Right ventricle myocardium inferior (tissue), 1 donor: ENCODE measurements around the gene CHAD. TPM values are rescaled to one million over a fixed set of nuclear protein-coding genes. Genes with fewer than 3 reads are reported as not detected.

Source experiments
- ATAC-seq: fragments of 200-7000 bp; cut with Tn5 transposase; one replicate; pipeline ENCODE4 v1.9.1; 2020; ENCODE audit warnings: mild to moderate bottlenecking, moderate library complexity
- DNase-seq: peaks from one replicate; pipeline ENCODE4 v3.0.0; 2021; ENCODE audit errors: missing footprints
- intact Hi-C: fragments of 100-400 bp; cut with DNase I; formaldehyde crosslinking; loops from one replicate; pipeline ENCODE4 v1.11.0; 2022
- long read RNA-seq: library from polyadenylated mRNA; unstranded; transcript quantifications from one replicate; pipeline ENCODE4 v2.0.0, GENCODE V29; 2021
- total RNA-seq: library from RNA; stranded (reverse); fragmentation: NEBNext Ultra II Directional; extraction: Animal tissue kit (Norgen Biotek cat#: 25700); gene quantifications from one replicate; pipeline ENCODE4 v1.2.1, GENCODE V29; 2021
- donor health status: DM: no; HTN: yes; CAD: no; lungs with severe emphysema.

CHAD gene, protein sequence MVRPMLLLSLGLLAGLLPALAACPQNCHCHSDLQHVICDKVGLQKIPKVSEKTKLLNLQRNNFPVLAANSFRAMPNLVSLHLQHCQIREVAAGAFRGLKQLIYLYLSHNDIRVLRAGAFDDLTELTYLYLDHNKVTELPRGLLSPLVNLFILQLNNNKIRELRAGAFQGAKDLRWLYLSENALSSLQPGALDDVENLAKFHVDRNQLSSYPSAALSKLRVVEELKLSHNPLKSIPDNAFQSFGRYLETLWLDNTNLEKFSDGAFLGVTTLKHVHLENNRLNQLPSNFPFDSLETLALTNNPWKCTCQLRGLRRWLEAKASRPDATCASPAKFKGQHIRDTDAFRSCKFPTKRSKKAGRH
- 0.16 TPM for total RNA-seq
- long read RNA-seq, partial matches to known transcripts, result 0 of 2 reads
- long read RNA-seq, other reads (novel, unspliced or antisense), result 2 of 2 reads

DNA sequence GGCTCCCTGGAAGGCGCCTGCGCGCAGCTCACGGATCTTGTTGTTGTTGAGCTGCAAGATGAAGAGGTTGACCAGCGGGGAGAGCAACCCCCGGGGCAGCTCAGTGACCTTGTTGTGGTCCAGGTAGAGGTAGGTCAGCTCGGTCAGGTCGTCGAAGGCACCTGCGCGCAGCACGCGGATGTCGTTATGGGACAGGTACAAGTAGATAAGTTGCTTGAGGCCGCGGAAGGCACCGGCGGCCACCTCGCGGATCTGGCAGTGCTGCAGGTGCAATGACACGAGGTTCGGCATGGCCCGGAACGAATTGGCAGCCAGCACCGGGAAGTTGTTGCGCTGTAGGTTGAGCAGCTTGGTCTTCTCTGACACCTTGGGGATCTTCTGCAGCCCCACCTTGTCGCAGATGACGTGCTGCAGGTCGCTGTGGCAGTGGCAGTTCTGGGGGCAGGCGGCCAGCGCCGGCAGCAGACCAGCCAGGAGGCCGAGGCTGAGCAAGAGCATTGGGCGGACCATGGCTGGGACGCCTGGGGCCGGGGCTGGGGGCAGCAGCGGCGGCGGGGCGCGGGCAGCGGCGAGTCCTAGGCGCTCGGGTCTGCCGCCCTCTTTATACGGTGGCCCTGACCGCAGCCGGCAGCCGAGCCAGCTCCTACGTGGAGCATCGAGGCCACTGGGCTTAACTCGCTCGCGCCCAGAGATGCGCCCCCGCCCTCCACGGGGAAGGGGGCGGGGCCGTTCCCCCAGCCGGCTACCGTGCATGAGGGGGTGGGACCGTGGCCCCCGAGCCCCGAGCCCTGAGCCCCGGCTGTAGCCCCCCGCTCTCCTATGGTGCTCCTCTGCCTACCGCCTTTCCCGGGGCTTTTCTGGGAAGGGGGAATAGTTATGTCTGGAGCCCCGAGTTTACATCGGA is at the start of gene CHAD:
TSS of gene CHAD (minus strand) at position 577 of the 904 bp plus-strand sequence. CDS start at position 510, 67 bp downstream.
- intact Hi-C loops, result no loop called here
- peak; percentile 26 for ATAC-seq
- DNase-seq, result no peak

DNA sequence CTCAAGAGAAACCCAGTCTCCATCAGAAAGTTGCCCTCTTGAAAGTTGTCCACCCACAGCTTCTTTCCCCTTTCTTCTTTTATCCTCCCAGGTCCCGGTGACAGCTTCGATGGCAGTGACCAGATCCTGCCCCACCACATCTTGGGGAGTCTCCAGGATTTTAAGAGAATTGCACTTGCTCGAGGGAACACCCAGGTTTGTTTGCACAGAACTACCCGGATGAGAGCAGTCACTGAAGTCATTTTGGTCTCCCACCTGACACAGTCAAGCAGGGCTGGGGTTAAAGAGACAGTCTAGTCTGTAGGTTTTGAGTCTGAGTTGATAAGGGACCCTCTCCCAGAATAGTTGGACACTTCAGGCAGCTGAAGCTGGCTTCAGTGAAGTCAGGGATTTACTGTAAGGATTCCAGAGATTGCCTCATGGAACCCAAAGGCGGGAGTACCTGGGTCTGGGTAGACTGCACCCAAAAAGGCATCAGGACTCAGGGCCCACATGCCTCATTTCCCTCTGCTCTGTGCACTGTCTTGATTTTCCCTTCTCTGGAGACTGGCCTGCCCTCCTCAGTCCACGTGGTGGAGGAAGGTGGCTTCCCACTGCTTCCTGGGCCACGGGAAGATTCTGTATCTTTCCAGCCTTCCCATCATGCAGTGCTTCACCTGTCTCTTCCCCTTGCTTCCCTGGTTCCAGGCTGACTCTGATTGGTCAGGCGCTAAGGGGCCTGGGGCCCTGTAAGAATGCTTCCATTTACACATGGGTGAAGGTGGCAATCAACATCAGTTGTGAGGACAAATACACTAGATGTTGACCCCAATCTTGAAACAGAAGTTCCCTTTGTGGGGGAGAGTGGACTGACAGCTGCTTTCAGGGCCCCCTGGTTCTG is 49.1 kb upstream of the CHAD start:
- intact Hi-C loops, result no loop called here
- no peak for ATAC-seq
- no peak for DNase-seq

DNA sequence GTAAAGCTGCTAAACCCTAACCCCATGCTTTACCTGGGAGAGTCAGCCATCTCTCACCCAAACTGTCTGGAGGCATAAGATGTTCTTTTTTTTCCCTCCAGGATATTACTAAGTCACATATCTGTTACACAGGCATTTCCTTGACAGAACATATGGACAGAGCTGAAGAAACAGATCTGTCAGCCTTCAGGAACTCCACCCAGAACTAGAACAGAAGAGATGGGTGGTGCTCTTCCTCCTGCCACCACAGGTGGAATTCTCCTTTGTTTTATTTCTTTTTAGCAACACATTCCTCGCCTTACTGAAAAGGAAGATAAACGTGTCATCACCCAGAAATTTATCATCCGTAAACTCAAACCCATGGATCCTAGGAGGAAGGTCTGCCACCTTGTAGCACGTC is 48.3 kb upstream of the CHAD start:
- DNase-seq (no peak), ATAC-seq (no peak)
- intact Hi-C loops, result no loop called here

DNA sequence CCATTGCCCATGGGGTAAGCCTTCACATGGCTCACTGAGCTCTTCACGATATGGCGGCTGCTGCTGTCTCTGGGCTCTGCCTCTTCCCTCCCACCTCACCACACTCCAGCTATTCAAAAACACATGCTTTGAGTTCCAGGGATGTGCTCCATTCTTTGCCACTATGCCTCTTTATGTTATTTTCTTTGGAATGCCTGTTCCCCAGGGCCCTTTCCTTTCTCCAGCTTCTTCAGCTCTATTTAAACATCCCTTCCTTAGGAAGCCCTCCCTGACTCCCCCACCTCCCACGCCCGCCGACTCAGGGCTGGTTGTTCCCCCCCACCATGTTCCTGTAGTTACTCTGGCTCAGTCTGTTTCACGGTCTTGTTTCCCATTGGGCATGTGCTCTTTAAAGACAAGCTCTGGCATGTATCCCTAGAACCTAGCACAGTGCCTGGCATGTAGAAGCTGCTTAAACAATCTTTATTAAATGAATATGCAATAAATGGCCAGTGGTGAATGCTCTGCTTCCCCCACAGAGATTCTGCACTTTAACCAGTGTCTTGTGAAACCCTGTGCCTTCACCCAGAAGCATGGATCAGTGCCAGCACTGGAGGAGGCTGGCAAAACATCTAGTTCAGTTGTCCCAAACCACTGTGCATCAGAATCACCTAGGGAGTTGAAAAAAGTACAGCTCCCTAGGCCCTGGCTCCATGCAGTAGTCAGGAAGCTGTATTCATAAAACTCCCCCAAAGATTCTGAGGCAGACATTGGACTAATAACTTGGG is 46.4 kb upstream of the CHAD start:
- ATAC-seq (peak; percentile 62), DNase-seq (no peak)
- intact Hi-C loops, result no loop called here

DNA sequence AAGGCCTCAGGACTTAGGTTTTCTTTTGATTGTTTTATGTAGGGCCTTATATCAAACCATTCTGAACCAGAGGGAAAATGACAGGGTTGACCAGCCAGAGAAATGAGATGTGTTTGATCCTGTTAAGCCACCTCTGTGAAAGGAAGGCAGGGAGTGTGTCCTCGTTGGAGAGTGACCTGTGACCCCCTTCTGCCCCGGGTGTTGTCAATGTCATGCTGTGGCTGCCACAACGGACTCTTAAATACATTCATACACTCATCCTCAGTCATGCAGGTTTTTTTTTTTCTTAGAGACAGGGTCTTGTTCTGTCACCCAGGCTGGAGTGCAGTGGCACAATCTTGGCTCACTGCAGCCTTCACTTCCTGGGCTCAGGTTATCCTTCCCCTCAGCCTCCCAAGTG is 45.7 kb upstream of the CHAD start:
- intact Hi-C loops, result no loop called here
- ATAC-seq (no peak), DNase-seq (no peak)

DNA sequence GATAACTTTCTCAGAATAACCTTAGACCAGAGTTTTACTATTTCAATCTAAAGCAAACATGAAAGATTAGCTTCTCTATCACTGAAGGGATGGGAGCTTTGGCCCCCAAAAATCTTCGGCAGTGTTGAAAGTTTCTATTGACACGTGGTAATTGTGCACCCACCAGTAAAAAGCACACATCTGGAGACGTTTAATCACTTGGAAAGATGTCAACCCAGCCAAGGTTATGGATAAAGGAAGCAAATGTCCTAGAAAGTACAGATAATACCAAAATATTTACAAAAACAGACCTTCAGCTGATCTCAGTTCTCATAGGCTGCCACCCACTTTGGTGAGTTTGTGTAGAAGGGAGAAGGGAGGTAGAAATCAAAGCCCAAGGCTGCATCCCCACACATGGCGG is 44.8 kb upstream of the CHAD start:
- DNase-seq, result no peak
- no peak for ATAC-seq
- intact Hi-C loops, result no loop called here

DNA sequence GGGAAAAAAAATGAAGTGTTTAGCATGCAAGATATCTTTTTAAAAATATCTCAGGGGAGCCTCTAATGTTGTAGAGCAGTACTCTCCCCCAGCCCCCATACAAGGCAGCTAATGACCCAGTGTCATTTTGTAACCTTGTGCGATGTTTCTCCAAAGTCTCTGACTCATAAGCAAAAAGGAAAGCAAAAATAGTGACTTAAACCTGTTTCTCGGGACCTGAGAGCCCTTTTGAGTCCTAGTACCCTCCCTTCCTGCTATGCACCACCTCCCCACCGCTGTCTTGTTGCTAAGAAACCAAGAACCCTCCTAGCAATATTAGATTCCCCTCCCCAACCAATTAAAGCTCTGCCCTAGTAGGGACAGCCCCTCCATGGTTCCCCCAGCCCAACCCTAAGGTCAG is 42.4 kb upstream of the CHAD start:
- ATAC-seq (no peak), DNase-seq (no peak)
- intact Hi-C loops, result no loop called here

DNA sequence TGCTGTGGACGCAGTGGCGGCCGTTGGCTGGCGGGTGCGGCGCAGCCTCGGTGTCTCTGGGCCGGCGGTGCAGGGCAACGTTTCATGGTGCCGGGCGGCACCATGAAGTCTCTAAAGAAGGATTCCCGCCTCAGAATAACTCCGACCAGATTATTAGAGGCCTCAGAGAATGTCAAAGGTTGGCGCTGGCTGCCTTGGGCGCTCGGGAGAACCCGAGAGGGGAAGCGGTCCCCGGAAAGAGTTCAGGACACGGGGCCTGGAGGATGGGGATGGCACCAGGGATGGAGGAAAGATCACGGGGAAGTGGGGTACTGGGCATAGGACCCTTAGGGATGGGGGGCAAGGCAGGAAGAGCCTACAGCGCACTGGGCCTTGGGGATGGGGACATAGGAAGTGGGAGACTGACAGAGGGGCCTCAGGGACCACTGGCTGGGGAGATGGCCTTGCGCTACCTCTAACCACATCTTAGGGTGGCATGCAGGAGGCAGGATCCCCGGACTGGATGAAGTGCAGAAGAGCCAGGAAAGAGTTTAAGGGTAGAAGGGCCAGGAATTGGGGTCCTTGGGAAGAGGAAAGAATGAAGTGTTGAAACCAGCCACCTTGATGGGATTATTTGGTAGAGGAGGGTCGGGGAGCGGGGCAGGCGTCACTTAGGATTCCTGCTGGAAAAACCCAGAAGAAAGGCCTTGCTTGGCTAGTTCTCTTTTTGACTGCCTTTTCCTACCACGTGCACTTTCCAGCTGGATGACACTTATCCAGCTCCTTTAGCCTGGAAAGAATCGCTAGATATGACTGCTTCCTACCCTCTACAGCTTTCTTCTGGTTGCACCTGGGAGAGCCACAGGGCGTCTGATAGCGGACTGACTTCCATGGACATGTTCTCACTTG is 40.1 kb upstream of the CHAD start:
- ATAC-seq, result peak; percentile 20
- no peak for DNase-seq
- intact Hi-C loops, result loop anchor here (2.0 kb wide), 1 partner anchor 34 kb away; no protein-coding TSS in a partner anchor

DNA sequence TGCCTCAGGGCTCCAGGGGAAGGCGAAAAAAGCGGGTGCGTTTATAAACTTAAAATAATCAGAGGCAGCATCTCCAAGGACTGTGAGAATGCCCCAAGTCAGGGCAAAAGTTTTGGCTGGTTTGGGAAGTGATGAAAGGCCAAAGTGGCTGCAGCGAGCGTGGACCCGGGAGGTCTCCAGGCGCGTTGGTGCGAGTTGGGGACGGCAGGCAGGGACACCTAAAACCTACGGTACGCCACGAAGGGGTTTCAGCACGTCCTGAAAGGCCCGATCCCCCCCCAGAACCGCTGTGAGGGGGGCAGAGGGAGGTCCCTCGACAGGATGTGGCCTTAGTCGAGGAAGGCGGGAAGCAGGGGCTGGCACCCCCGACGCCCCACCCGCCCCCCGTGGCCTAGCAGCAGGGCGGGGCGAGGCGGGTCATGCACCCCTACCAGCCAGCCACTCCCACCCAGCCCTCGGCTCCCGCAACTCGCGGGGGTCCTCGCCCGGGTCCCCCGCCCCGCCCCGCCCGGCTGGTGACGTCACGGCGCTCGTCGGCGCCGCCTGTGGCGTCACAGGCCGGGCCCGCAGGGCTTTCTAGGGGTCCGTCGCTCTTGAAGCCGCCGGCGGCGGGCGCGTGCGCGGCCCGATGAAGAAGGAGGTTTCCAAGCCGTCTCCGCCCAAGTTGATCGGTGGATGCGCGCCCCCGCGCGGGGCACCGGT is 39.3 kb upstream of the CHAD start, which contains the start of gene MYCBPAP:
TSS of gene MYCBPAP (plus strand) at position 569 of the 702 bp plus-strand sequence. CDS start 236 bp downstream, outside the sequence.
- DNase-seq, result peak; percentile 92
- intact Hi-C loops, result loop anchor here (2.0 kb wide), 1 partner anchor 35 kb away; no protein-coding TSS in a partner anchor
- ATAC-seq, result peak; percentile 87

DNA sequence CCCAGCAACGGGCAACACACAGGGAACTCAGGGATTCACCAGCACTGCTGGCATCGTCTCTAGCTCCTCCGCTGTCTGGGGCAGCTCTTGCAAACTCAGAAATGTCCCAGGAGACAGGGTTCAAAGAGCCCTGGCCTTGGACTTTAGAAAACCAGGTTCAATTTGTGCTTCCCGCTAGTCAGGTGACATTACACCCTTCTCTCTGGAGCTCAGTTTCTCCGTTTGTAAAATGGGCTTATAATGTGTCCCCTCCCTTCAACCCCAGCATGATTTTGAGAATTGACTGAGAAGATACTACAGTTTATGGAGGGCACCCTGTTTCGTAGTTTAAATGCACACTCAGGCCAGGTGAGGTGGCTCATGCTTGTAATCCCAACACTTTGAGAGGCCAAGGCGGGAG is 37.6 kb upstream of the CHAD start:
- intact Hi-C loops, result no loop called here
- DNase-seq (no peak), ATAC-seq (no peak)

DNA sequence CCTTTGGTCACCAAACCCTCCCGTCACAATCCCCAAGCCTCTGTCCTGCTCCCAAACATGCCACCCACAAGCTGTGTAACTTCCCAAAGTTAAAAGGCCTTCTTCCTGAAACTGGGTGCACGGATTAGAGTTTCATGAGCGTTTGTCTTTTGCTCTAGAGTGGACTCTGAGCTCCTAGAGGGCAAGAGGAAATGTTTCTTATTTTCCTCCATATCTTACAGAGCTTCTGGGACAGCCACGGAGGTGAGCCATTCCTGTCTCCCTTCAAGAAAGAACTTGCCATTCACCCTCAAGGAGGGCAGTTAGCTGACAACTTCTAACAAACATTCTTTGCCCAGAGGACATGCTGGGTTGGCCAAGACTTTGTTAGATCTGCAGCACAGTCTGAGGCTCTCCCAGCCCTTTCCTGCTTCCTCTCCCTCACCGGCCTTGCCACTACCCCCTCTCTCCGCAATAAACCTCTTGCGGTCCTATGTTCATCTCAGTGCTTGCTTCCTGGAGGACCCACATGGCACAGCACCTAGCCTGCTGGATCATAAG is 37.0 kb upstream of the CHAD start:
- no peak for DNase-seq
- intact Hi-C loops, result no loop called here
- no peak for ATAC-seq

DNA sequence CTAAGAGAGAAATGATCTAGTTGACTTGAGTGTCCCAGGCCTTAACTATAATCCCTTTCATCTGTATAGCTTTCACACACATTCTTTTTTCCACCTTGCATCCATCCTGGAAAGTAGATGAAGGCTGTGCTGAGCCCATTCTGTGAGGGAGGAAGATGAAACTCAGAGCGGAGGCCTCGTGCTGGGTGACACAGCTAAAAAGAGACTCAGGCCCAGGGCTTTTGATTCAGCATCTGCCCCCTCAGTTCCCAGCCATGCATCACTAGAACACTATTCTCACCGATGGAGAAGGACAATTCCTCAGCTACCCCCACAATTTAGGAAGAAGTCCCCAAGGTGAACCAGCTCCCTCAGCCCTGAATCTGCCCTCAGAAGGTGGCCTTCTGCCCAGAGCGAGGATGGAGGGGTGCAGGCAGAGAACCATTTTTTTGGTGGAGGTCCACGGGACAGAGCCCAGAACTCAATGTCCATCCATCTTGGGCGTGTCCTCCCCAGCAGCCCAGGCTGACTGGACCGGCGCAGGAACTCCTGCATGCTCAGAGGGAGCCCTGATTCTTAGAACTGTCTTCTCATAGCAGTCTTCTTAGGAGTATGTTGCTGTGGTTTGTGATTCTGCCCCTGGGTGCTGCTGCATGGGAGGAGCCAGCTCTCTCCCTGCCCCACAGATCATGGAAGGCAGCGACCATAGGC is 33.8 kb upstream of the CHAD start:
- DNase-seq (no peak), ATAC-seq (no peak)
- intact Hi-C loops, result no loop called here

DNA sequence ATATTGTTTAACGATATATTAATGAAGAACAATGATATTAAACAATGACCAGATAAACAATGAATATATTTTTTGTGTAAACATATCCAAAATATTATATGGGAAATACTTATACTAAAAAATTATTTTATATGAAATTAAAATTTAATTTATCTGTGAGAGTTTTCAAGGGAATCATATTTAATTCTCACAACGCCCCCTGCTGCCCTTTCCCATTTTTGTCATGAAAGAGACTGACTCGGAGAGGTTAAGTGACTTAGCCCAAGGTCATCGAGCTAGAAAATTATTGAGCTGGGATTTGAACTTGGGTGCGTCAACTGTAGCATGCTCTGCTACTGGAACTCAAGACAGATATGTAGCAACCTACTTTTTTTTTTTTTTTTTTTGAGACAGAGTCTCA is 32.4 kb upstream of the CHAD start:
- intact Hi-C loops, result no loop called here
- DNase-seq (no peak), ATAC-seq (no peak)

DNA sequence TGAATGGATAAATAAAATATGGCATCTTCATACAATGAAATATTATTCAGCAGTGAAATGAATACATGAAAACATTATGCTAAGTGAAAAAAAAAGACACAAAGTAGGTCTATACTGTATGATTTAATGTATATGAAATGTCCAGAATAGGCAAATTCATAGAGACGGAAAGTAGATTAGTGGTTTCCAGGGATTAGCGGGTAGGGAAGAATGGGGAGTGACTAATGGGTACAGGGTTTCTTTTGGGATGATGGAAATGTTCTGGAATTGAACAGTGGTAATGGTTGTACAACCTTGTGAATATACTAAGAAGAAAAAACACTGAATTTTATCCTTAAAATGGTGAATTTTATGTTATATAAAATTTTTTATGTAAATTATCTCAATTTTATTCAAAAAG is 31.0 kb upstream of the CHAD start:
- ATAC-seq (no peak), DNase-seq (no peak)
- intact Hi-C loops, result no loop called here

DNA sequence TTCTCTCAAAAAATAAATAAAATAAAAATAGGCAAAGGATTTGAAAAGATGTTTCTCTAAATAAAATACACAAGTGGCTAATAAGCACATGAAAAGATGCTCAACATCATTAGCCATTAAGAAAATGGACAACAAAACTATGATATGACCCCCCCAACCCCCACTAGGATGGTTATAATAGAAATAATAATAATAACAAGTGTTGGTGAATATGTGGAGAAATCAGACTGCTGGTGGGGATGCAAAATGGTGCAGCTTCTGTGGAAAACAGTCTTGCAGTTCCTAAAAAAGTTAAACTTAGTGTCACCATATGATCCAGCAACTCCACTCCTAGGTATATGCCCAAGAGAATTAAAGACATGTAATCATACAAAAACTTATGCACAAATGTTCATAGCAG is 30.6 kb upstream of the CHAD start:
- DNase-seq (no peak), ATAC-seq (no peak)
- intact Hi-C loops, result no loop called here
